Left hindlimb (tissue), 1 donor: ENCODE results near the gene GNLY.
"Not testable (repeated sequence)": the region's sequence is repeated elsewhere in the genome, so short reads cannot be mapped to it uniquely, and the experiment has no call there.

Experiments used
- DNase-seq: peaks from one replicate; pipeline ENCODE4 v3.0.0-alpha.2; 2018

The GNLY gene

GRCh38 chr2:85665264-85665937 lies 28.8 kb upstream of the GNLY start:
- no peak for DNase-seq

- no peak for DNase-seq
These were observed 28.1 kb upstream of the GNLY start for GRCh38 chr2:85666016-85666415.

- no peak for DNase-seq
These were observed 27.5 kb upstream of the GNLY start for GRCh38 chr2:85666435-85667316.

GRCh38 chr2:85667561-85668008 lies 26.6 kb upstream of the GNLY start:
- DNase-seq = no peak

- no peak for DNase-seq
These were observed 25.9 kb upstream of the GNLY start, which contains the start of gene SFTPB for GRCh38 chr2:85668009-85668856. TSS of gene SFTPB (minus strand) at chr2:85668199. CDS start at chr2:85668183, 16 bp downstream.

- no peak for DNase-seq
These were observed 25.4 kb upstream of the GNLY start for GRCh38 chr2:85668857-85669142.

GRCh38 chr2:85669549-85669948 lies 24.6 kb upstream of the GNLY start:
- DNase-seq = no peak

- DNase-seq = not testable (repeated sequence)
These were observed 23.7 kb upstream of the GNLY start for GRCh38 chr2:85670416-85670815.

- no peak for DNase-seq
These were observed 21.7 kb upstream of the GNLY start for GRCh38 chr2:85672456-85672855.

GRCh38 chr2:85673716-85674375 lies 20.3 kb upstream of the GNLY start:
- no peak for DNase-seq

- no peak for DNase-seq
These were observed 19.7 kb upstream of the GNLY start for GRCh38 chr2:85674417-85674816.

GRCh38 chr2:85675427-85675826 lies 18.7 kb upstream of the GNLY start:
- DNase-seq = no peak

GRCh38 chr2:85675866-85676548 lies 18.2 kb upstream of the GNLY start:
- DNase-seq = no peak

GRCh38 chr2:85678377-85678776 lies 15.8 kb upstream of the GNLY start:
- DNase-seq = no peak

- peak; percentile 78 for DNase-seq
These were observed 15.1 kb upstream of the GNLY start for GRCh38 chr2:85678794-85679672.

- no peak for DNase-seq
These were observed 13.3 kb upstream of the GNLY start for GRCh38 chr2:85680707-85681371.

- DNase-seq = no peak
These were observed 12.8 kb upstream of the GNLY start for GRCh38 chr2:85681372-85681763.

GRCh38 chr2:85681776-85682175 lies 12.4 kb upstream of the GNLY start:
- no peak for DNase-seq

- no peak for DNase-seq
These were observed 11.8 kb upstream of the GNLY start for GRCh38 chr2:85682378-85682777.

GRCh38 chr2:85684380-85684779 lies 9.8 kb upstream of the GNLY start:
- no peak for DNase-seq

- no peak for DNase-seq
These were observed 9.4 kb upstream of the GNLY start for GRCh38 chr2:85684806-85685205.
